Urinary bladder (tissue), 4 donors: ENCODE results near the gene NRXN3. TPM values are rescaled to one million over a fixed set of nuclear protein-coding genes. Genes with fewer than 3 reads are reported as not detected.
"Not testable (repeated sequence)": the region's sequence is repeated elsewhere in the genome, so short reads cannot be mapped to it uniquely, and the experiment has no call there.

ENCODE experiments used
- DNase-seq: peaks from one replicate; pipeline ENCODE4 v3.0.0-alpha.2; 2015; ENCODE audit errors: extremely low spot score
- H3K27ac ChIP-seq: one replicate; pipeline ENCODE4 v1.5.1; 2013; ENCODE audit warnings: low read depth, mild to moderate bottlenecking, moderate library complexity
- H3K36me3 ChIP-seq: one replicate; pipeline ENCODE4 v1.6.1; 2013; ENCODE audit warnings: mild to moderate bottlenecking, moderate library complexity; ENCODE audit not compliant: insufficient read depth
- H3K4me1 ChIP-seq: one replicate; pipeline ENCODE4 v1.6.1; 2013; ENCODE audit warnings: mild to moderate bottlenecking, moderate library complexity; ENCODE audit not compliant: insufficient read depth
- H3K4me3 ChIP-seq: one replicate; pipeline ENCODE4 v1.5.1; 2013; ENCODE audit warnings: low read depth, low read length
- WGBS: extraction: QIAGEN DNeasy Blood & Tissue Kit; methylation state at CpG from one replicate; pipeline ENCODE4 v1.1.7; 2013; 5-methylcytosine and 5-hydroxymethylcytosine counted together
- polyA plus RNA-seq: library from polyadenylated mRNA; stranded (reverse); fragments of 200-250 nt; gene quantifications from one replicate; pipeline ENCODE4 v1.2.3, GENCODE V29; 2013
- total RNA-seq: library from RNA; depleted of rRNA; stranded (reverse); fragments of >200 nt; gene quantifications from one replicate; pipeline ENCODE4 v1.2.3, GENCODE V29; 2014
- donor health status: healthy with polysubstance abuse.
- donor health status: healthy.

The NRXN3 gene
- total and polyA plus RNA-seq, 2 donors: 3.9 to 6.7 TPM

GRCh38 chr14:78432046-78432445, 261.9 kb downstream of the NRXN3 start:
- no peak for DNase-seq
- Histone ChIP-seq H3K4me3 (no peak overlapping the region), H3K4me1 (no peaks in the 10 kb centered on the region), H3K27ac (no peak overlapping the region), H3K36me3 (no peaks in the 10 kb centered on the region)
- 71% methylated on average over 1 of the region's 1 CpG for WGBS

GRCh38 chr14:78437448-78437847, 267.3 kb downstream of the NRXN3 start:
- H3K4me3 ChIP-seq, H3K27ac ChIP-seq, DNase-seq, H3K36me3 ChIP-seq, H3K4me1 ChIP-seq: not testable (repeated sequence)
- WGBS: 62% methylated on average over 3 of the region's 3 CpGs

GRCh38 chr14:78440356-78440894, 270.3 kb downstream of the NRXN3 start:
- Histone ChIP-seq H3K4me1 (no peaks in the 10 kb centered on the region), H3K27ac (no peak overlapping the region), H3K4me3 (no peak overlapping the region), H3K36me3 (no peaks in the 10 kb centered on the region)
- WGBS: 34% methylated on average over 7 of the region's 7 CpGs
- DNase-seq: no peak

GRCh38 chr14:78443834-78444233, 273.7 kb downstream of the NRXN3 start:
- Histone ChIP-seq H3K27ac (no peak overlapping the region), H3K4me3 (no peak overlapping the region), H3K4me1 (no peaks in the 10 kb centered on the region), H3K36me3 (no peaks in the 10 kb centered on the region)
- no peak for DNase-seq

- H3K27ac ChIP-seq: no peak overlapping the region
- no peak overlapping the region for H3K4me3 ChIP-seq
- WGBS: 77% methylated on average over 3 of the region's 3 CpGs
- no peaks in the 10 kb centered on the region for H3K4me1 ChIP-seq
- no peaks in the 10 kb centered on the region for H3K36me3 ChIP-seq
- DNase-seq: no peak
Observed at GRCh38 chr14:78445275-78445674, 275.1 kb downstream of the NRXN3 start.

- no peak for DNase-seq
- Histone ChIP-seq H3K27ac (no peak overlapping the region), H3K4me1 (no peaks in the 10 kb centered on the region), H3K4me3 (no peak overlapping the region), H3K36me3 (no peaks in the 10 kb centered on the region)
- 18% methylated on average over 3 of the region's 3 CpGs for WGBS
Observed at GRCh38 chr14:78446807-78447206, 276.6 kb downstream of the NRXN3 start.

- WGBS: 49% methylated on average over 13 of the region's 13 CpGs
- Histone ChIP-seq H3K36me3 (no peaks in the 10 kb centered on the region), H3K27ac (no peak overlapping the region), H3K4me3 (no peak overlapping the region), H3K4me1 (no peaks in the 10 kb centered on the region)
- no peak for DNase-seq
Observed at GRCh38 chr14:78448164-78449094, 278.3 kb downstream of the NRXN3 start.

GRCh38 chr14:78450669-78451318, 280.6 kb downstream of the NRXN3 start:
- no peak overlapping the region for H3K27ac ChIP-seq
- WGBS: 70% methylated on average over 6 of the region's 6 CpGs
- no peaks in the 10 kb centered on the region for H3K36me3 ChIP-seq

GRCh38 chr14:78451319-78451695, 281.1 kb downstream of the NRXN3 start:
- 68% methylated on average over 2 of the region's 2 CpGs for WGBS
- no peak overlapping the region for H3K27ac ChIP-seq
- H3K4me3 ChIP-seq: no peak overlapping the region
- H3K4me1 ChIP-seq: no peaks in the 10 kb centered on the region
- DNase-seq: no peak
- H3K36me3 ChIP-seq: no peaks in the 10 kb centered on the region

More at GRCh38 chr14:78450669-78451318, 280.6 kb downstream of the NRXN3 start:
- no peaks in the 10 kb centered on the region for H3K4me1 ChIP-seq
- DNase-seq: no peak
- H3K4me3 ChIP-seq: no peak overlapping the region

GRCh38 chr14:78455896-78456435, 285.8 kb downstream of the NRXN3 start:
- Histone ChIP-seq H3K27ac (no peak overlapping the region), H3K4me3 (no peak overlapping the region), H3K36me3 (no peaks in the 10 kb centered on the region), H3K4me1 (no peaks in the 10 kb centered on the region)
- DNase-seq: no peak
- WGBS: 51% methylated on average over 6 of the region's 6 CpGs

GRCh38 chr14:78469947-78470346, 299.8 kb downstream of the NRXN3 start:
- DNase-seq: no peak
- Histone ChIP-seq H3K4me1 (no peaks in the 10 kb centered on the region), H3K27ac (no peak overlapping the region), H3K4me3 (no peak overlapping the region), H3K36me3 (no peaks in the 10 kb centered on the region)

GRCh38 chr14:78479127-78479780, 309.1 kb downstream of the NRXN3 start:
- H3K4me1 ChIP-seq: no peaks in the 10 kb centered on the region
- no peak overlapping the region for H3K27ac ChIP-seq
- no peak overlapping the region for H3K4me3 ChIP-seq
- no peak for DNase-seq
- H3K36me3 ChIP-seq: no peaks in the 10 kb centered on the region
- WGBS: 63% methylated on average over 5 of the region's 5 CpGs

GRCh38 chr14:78484028-78484427, 313.9 kb downstream of the NRXN3 start:
- Histone ChIP-seq H3K36me3 (no peaks in the 10 kb centered on the region), H3K27ac (no peak overlapping the region), H3K4me1 (no peaks in the 10 kb centered on the region), H3K4me3 (no peak overlapping the region)
- DNase-seq: no peak
- WGBS: 84% methylated on average over 2 of the region's 2 CpGs
